HEK293 (cell line): ENCODE data around the gene IL17RB.

Source experiments
- CTCF ChIA-PET: fragments of 350-600 bp; formaldehyde crosslinking; extraction: SDS; loops from one replicate; lab custom pipeline; 2021; ENCODE audit warnings: antibody characterized with exemption; lab: Yijun Ruan, JAX
- POLR2A ChIA-PET: fragments of 300-600 bp; formaldehyde crosslinking; extraction: SDS; loops from one replicate; lab custom pipeline; 2020; ENCODE audit warnings: antibody characterized with exemption, inconsistent platforms; lab: Yijun Ruan, JAX
- H3K27ac ChIP-seq: fragments of 200-500 bp; sonication (Bioruptor generic); 2 replicates; pipeline ENCODE4 v1.5.1; 2014; ENCODE audit warnings: low read depth, low read length, control low read depth, inconsistent platforms; ENCODE audit errors: extremely low read depth
- H3K36me3 ChIP-seq, 2 experiments: fragments of 200-500 bp in 1 of 2; sonication (Bioruptor generic) in 1 of 2; 1 replicate in 1 of 2; 2 replicates in 1 of 2; pipeline ENCODE4 v1.5.1; 2014 to 2017; ENCODE audit warnings: inconsistent platforms in 2 of 2, low read length in 2 of 2; ENCODE audit not compliant: control insufficient read depth in 2 of 2, insufficient read depth in 1 of 2
- H3K4me1 ChIP-seq: fragments of 200-500 bp; sonication (Bioruptor generic); 2 replicates; pipeline ENCODE4 v1.5.1; 2014; ENCODE audit warnings: mild to moderate bottlenecking, low read length, inconsistent platforms; ENCODE audit not compliant: control insufficient read depth, insufficient read depth
- H3K4me3 ChIP-seq: 2 replicates; pipeline ENCODE4 v1.5.1; 2011; ENCODE audit warnings: low read depth, mild to moderate bottlenecking, control low read depth, low read length, moderate library complexity
- H3K9me3 ChIP-seq: fragments of 200-500 bp; sonication (Bioruptor generic); 2 replicates; pipeline ENCODE4 v1.5.1; 2014; ENCODE audit warnings: low read depth, low read length, inconsistent platforms; ENCODE audit not compliant: control insufficient read depth, insufficient read depth
- CTCF ChIP-seq: fragments of 450-650 bp; formaldehyde crosslinking; IDR thresholded peaks from 2 replicates; pipeline ENCODE4 v1.5.1; 2016; ENCODE audit warnings: missing biosample characterization, missing genetic modification characterization
- GLI4 ChIP-seq: fragments of 450-650 bp; formaldehyde crosslinking; IDR thresholded peaks from 2 replicates; pipeline ENCODE4 v1.5.1; 2016; ENCODE audit warnings: missing biosample characterization, missing genetic modification characterization
- GLIS2 ChIP-seq: fragments of 450-650 bp; formaldehyde crosslinking; IDR thresholded peaks from 2 replicates; pipeline ENCODE4 v1.5.1; 2016; ENCODE audit warnings: missing biosample characterization, missing genetic modification characterization
- HOXC10 ChIP-seq: sonication (generic); formaldehyde crosslinking; IDR thresholded peaks from 2 replicates; pipeline ENCODE4 v1.8.1; 2023; ENCODE audit warnings: mild to moderate bottlenecking, missing genetic modification reagents
- TSHZ1 ChIP-seq: fragments of 450-650 bp; formaldehyde crosslinking; IDR thresholded peaks from 2 replicates; pipeline ENCODE4 v1.5.1; 2016; ENCODE audit warnings: missing biosample characterization, missing genetic modification characterization, borderline replicate concordance
- ZBTB48 ChIP-seq: fragments of 450-650 bp; formaldehyde crosslinking; IDR thresholded peaks from 2 replicates; pipeline ENCODE4 v1.5.1; 2016; ENCODE audit warnings: missing biosample characterization, missing genetic modification characterization
- ZBTB49 ChIP-seq: fragments of 450-650 bp; formaldehyde crosslinking; IDR thresholded peaks from 2 replicates; pipeline ENCODE4 v1.5.1; 2016; ENCODE audit warnings: missing biosample characterization, missing genetic modification characterization, low read depth
- ZFP37 ChIP-seq: fragments of 450-650 bp; formaldehyde crosslinking; IDR thresholded peaks from 2 replicates; pipeline ENCODE4 v1.5.1; 2016; ENCODE audit warnings: missing biosample characterization, missing genetic modification characterization
- ZFP41 ChIP-seq: fragments of 450-650 bp; formaldehyde crosslinking; IDR thresholded peaks from 2 replicates; pipeline ENCODE4 v1.5.1; 2016; ENCODE audit warnings: missing biosample characterization, missing genetic modification characterization, borderline replicate concordance
- ZNF112 ChIP-seq: fragments of 450-650 bp; formaldehyde crosslinking; IDR thresholded peaks from 2 replicates; pipeline ENCODE4 v1.5.0; 2017; ENCODE audit warnings: missing biosample characterization, missing genetic modification characterization
- ZNF155 ChIP-seq: fragments of 450-650 bp; formaldehyde crosslinking; IDR thresholded peaks from 2 replicates; pipeline ENCODE4 v1.5.1; 2016; ENCODE audit warnings: missing biosample characterization, missing genetic modification characterization
- ZNF16 ChIP-seq: fragments of 450-650 bp; formaldehyde crosslinking; IDR thresholded peaks from 2 replicates; pipeline ENCODE4 v1.5.1; 2016; ENCODE audit warnings: low read depth, missing biosample characterization, missing genetic modification characterization
- ZNF184 ChIP-seq: fragments of 450-650 bp; IDR thresholded peaks from 2 replicates; pipeline ENCODE4 v1.5.1; 2018; ENCODE audit warnings: missing biosample characterization, mild to moderate bottlenecking, missing genetic modification characterization
- ZNF23 ChIP-seq: fragments of 450-650 bp; formaldehyde crosslinking; IDR thresholded peaks from 2 replicates; pipeline ENCODE4 v1.5.1; 2016; ENCODE audit warnings: missing biosample characterization, missing genetic modification characterization, borderline replicate concordance
- ZNF302 ChIP-seq: fragments of 450-650 bp; formaldehyde crosslinking; IDR thresholded peaks from 2 replicates; pipeline ENCODE4 v1.5.1; 2016; ENCODE audit warnings: missing biosample characterization, missing genetic modification characterization, low read depth
- ZNF37A ChIP-seq: fragments of 450-650 bp; IDR thresholded peaks from 2 replicates; pipeline ENCODE4 v1.5.1; 2018; ENCODE audit warnings: missing biosample characterization, missing genetic modification characterization
- ZNF488 ChIP-seq: fragments of 450-650 bp; formaldehyde crosslinking; IDR thresholded peaks from 2 replicates; pipeline ENCODE4 v1.5.1; 2016; ENCODE audit warnings: missing biosample characterization, missing genetic modification characterization
- ZNF514 ChIP-seq: fragments of 450-650 bp; formaldehyde crosslinking; IDR thresholded peaks from 2 replicates; pipeline ENCODE4 v1.5.1; 2016; ENCODE audit warnings: missing biosample characterization, missing genetic modification characterization
- ZNF560 ChIP-seq: fragments of 450-650 bp; formaldehyde crosslinking; IDR thresholded peaks from 2 replicates; pipeline ENCODE4 v1.5.1; 2017; ENCODE audit warnings: missing biosample characterization, missing genetic modification characterization, borderline replicate concordance
- ZNF76 ChIP-seq: fragments of 450-650 bp; formaldehyde crosslinking; IDR thresholded peaks from 2 replicates; pipeline ENCODE4; 2016; ENCODE audit warnings: low read depth, missing biosample characterization, missing genetic modification characterization, borderline replicate concordance
- ZNF776 ChIP-seq: fragments of 450-650 bp; formaldehyde crosslinking; IDR thresholded peaks from 2 replicates; pipeline ENCODE4 v1.5.0; 2017; ENCODE audit warnings: missing biosample characterization, missing genetic modification characterization, borderline replicate concordance
- ZNF785 ChIP-seq: fragments of 450-650 bp; formaldehyde crosslinking; IDR thresholded peaks from 2 replicates; pipeline ENCODE4 v1.5.1; 2016; ENCODE audit warnings: missing biosample characterization, missing genetic modification characterization
- ZNF843 ChIP-seq: fragments of 450-650 bp; formaldehyde crosslinking; IDR thresholded peaks from 2 replicates; pipeline ENCODE4 v1.5.1; 2016; ENCODE audit warnings: missing biosample characterization, missing genetic modification characterization
- ZSCAN23 ChIP-seq: fragments of 450-650 bp; formaldehyde crosslinking; IDR thresholded peaks from 2 replicates; pipeline ENCODE4 v1.5.1; 2016; ENCODE audit warnings: missing biosample characterization, missing genetic modification characterization
- ZXDB ChIP-seq: fragments of 450-650 bp; formaldehyde crosslinking; IDR thresholded peaks from 2 replicates; pipeline ENCODE4 v1.5.1; 2016; ENCODE audit warnings: missing biosample characterization, missing genetic modification characterization

IL17RB gene

GRCh38 chr3:53799338-53799865, 47.0 kb upstream of the IL17RB start (continued):
- no peak for TF ChIP-seq ZNF776 (tag by site-specific recombination)
- TF ChIP-seq ZNF785 (tag by site-specific recombination): no peak
- no peak for TF ChIP-seq ZNF302 (tag by site-specific recombination)
- TF ChIP-seq, all 188 proteins: peak for 0

GRCh38 chr3:53800041-53800906, 46.1 kb upstream of the IL17RB start:
- TF ChIP-seq ZNF23 (tag by site-specific recombination): no peak
- TF ChIP-seq ZNF488 (tag by site-specific recombination): no peak
- no peak for TF ChIP-seq GLIS2 (tag by site-specific recombination)
- TF ChIP-seq ZNF112 (tag by site-specific recombination): no peak
- no peak for TF ChIP-seq ZNF16
- TF ChIP-seq ZFP41 (tag by site-specific recombination): no peak
- TF ChIP-seq ZNF76 (tag by site-specific recombination): no peak
- TF ChIP-seq ZNF843 (tag by site-specific recombination): no peak
- no peak for TF ChIP-seq ZXDB (tag by site-specific recombination)

GRCh38 chr3:53801319-53801718, 45.0 kb upstream of the IL17RB start:
- H3K4me1 ChIP-seq: no peaks in the 10 kb centered on the region
- no peak overlapping the region for H3K27ac ChIP-seq
- ChIA-PET CTCF (no interaction called here), POLR2A (no interaction called here)
- no peaks in the 10 kb centered on the region for H3K9me3 ChIP-seq
- H3K4me3 ChIP-seq: no peak overlapping the region
- H3K36me3 ChIP-seq: no peaks in the 10 kb centered on the region
- TF ChIP-seq CTCF (tag by site-specific recombination) (no peak), GLI4 (tag by site-specific recombination) (no peak), TSHZ1 (no peak), HOXC10 (CRISPR knock-in tag) (no peak), ZNF37A (tag by site-specific recombination) (no peak), ZSCAN23 (tag by site-specific recombination) (no peak), ZNF843 (tag by site-specific recombination) (no peak), ZBTB49 (tag by site-specific recombination) (no peak), ZFP37 (no peak), ZNF514 (no peak), ZNF560 (no peak), ZBTB48 (tag by site-specific recombination) (no peak), ZNF155 (tag by site-specific recombination) (no peak), ZNF184 (tag by site-specific recombination) (no peak)

More at GRCh38 chr3:53800041-53800906, 46.1 kb upstream of the IL17RB start:
- Histone ChIP-seq H3K4me3 (no peak overlapping the region), H3K4me1 (no peaks in the 10 kb centered on the region), H3K9me3 (no peaks in the 10 kb centered on the region), H3K36me3 (no peaks in the 10 kb centered on the region), H3K27ac (no peak overlapping the region)
- ChIA-PET CTCF (interaction anchor here (0.7 kb wide), 1 partner anchor 142 kb away, joined by 3 read pairs; no protein-coding TSS in a partner anchor), POLR2A (no interaction called here)
